Stromal cell of bone marrow (primary cell): ENCODE data around the gene FBXO44.

Experiments
- DNase-seq: peaks from one replicate; pipeline ENCODE4 v3.0.0-alpha.2; 2012; ENCODE audit warnings: low read depth

FBXO44 gene

GRCh38 chr1:11659748-11660147 is 5.1 kb downstream of the FBXO44 start:
- DNase-seq = no peak

- no peak for DNase-seq
Observed at GRCh38 chr1:11661103-11661502, 6.4 kb downstream of the FBXO44 start.

GRCh38 chr1:11664336-11665065 is 9.8 kb downstream of the FBXO44 start:
- no peak for DNase-seq

GRCh38 chr1:11668516-11668915 is 13.8 kb downstream of the FBXO44 start:
- no peak for DNase-seq

GRCh38 chr1:11670747-11671146 is 16.1 kb downstream of the FBXO44 start:
- no peak for DNase-seq

- DNase-seq = no peak
Observed at GRCh38 chr1:11671205-11671543, 16.5 kb downstream of the FBXO44 start.

- no peak for DNase-seq
Observed at GRCh38 chr1:11671544-11672286, 17.0 kb downstream of the FBXO44 start.

- DNase-seq = no peak
Observed at GRCh38 chr1:11673089-11673769, 18.6 kb downstream of the FBXO44 start.

GRCh38 chr1:11674488-11674887 is 19.8 kb downstream of the FBXO44 start:
- no peak for DNase-seq

GRCh38 chr1:11675325-11675724 is 20.6 kb downstream of the FBXO44 start:
- DNase-seq = no peak

GRCh38 chr1:11676386-11677103 is 21.9 kb downstream of the FBXO44 start:
- DNase-seq = no peak

- no peak for DNase-seq
Observed at GRCh38 chr1:11678442-11678841, 23.8 kb downstream of the FBXO44 start.

GRCh38 chr1:11680270-11681070 is 25.8 kb downstream of the FBXO44 start:
- DNase-seq = no peak

- DNase-seq = peak; percentile 65
Observed at GRCh38 chr1:11681071-11681771, 26.5 kb downstream of the FBXO44 start, which contains the start of gene MAD2L2. TSS of gene MAD2L2 (minus strand) at chr1:11681148. CDS start at chr1:11680601, 547 bp downstream.

- DNase-seq = no peak
Observed at GRCh38 chr1:11682287-11682771, 27.7 kb downstream of the FBXO44 start.

GRCh38 chr1:11682799-11683198 is 28.1 kb downstream of the FBXO44 start:
- DNase-seq = no peak

GRCh38 chr1:11684070-11684469 is 29.4 kb downstream of the FBXO44 start:
- DNase-seq = no peak

GRCh38 chr1:11685210-11685752 is 30.6 kb downstream of the FBXO44 start:
- no peak for DNase-seq

- DNase-seq = no peak
Observed at GRCh38 chr1:11688506-11688905, 33.8 kb downstream of the FBXO44 start.
